Upper lobe of left lung (tissue), 6 donors: ENCODE data around the gene HAVCR2. TPM values are rescaled to one million over a fixed set of nuclear protein-coding genes. Genes with fewer than 3 reads are reported as not detected.

ENCODE experiments used
- ATAC-seq, 2 donors: fragments of 200-7000 bp; cut with Tn5 transposase; one replicate each; pipeline ENCODE4 v1.9.1; 2022; ENCODE audit warnings: mild to moderate bottlenecking in 2 of 2, moderate library complexity in 2 of 2; ENCODE audit not compliant: low FRiP score in 2 of 2
- DNase-seq, 2 donors: peaks; one replicate each; pipeline ENCODE4 v3.0.0-alpha.2; 2019 to 2020
- H3K27ac ChIP-seq, 4 donors: fragments of 200-600 bp; sonication (generic); one replicate each; pipeline ENCODE4 v1.5.1; 2016 to 2019
- H3K27me3 ChIP-seq, 4 donors: fragments of 200-600 bp; sonication (generic); one replicate each; pipeline ENCODE4 v1.5.1; 2017 to 2019
- H3K36me3 ChIP-seq, 4 donors: fragments of 200-600 bp; sonication (generic); one replicate each; pipeline ENCODE4 v1.5.1; 2016 to 2019
- H3K4me1 ChIP-seq, 4 donors: fragments of 200-600 bp; sonication (generic); one replicate each; pipeline ENCODE4 v1.5.1; 2018 to 2019
- H3K4me3 ChIP-seq, 4 donors: fragments of 200-600 bp; sonication (generic); one replicate each; pipeline ENCODE4 v1.5.1; 2017 to 2019; ENCODE audit warnings: mild to moderate bottlenecking in 2 of 4, moderate library complexity in 1 of 4
- H3K9me3 ChIP-seq, 4 donors: fragments of 200-600 bp; sonication (generic); one replicate each; pipeline ENCODE4 v1.5.1; 2018 to 2019
- EP300 ChIP-seq, 4 donors: sonication (generic); formaldehyde crosslinking; IDR thresholded peaks; one replicate each; pipeline ENCODE4 v1.5.1; 2017; ENCODE audit warnings: antibody characterized with exemption in 4 of 4, control low read depth in 2 of 4
- POLR2A ChIP-seq, 4 donors: fragments of 450-650 bp; IDR thresholded peaks; one replicate each; pipeline ENCODE4 v1.5.1; 2016 to 2017; ENCODE audit warnings: antibody characterized with exemption in 4 of 4, mild to moderate bottlenecking in 2 of 4
- POLR2AphosphoS5 ChIP-seq, 2 donors: sonication (generic); formaldehyde crosslinking; IDR thresholded peaks; one replicate each; pipeline ENCODE4 v1.5.1; 2017; ENCODE audit warnings: antibody characterized with exemption in 2 of 2
- WGBS, 2 donors: methylation state at CpG; one replicate each; pipeline ENCODE4 v1.1.5; 2017 to 2018; 5-methylcytosine and 5-hydroxymethylcytosine counted together
- total RNA-seq, 6 donors: library from RNA; depleted of rRNA in 4 of 6; stranded (reverse); fragments of >200 nt in 4 of 6; gene quantifications; one replicate each; pipeline versions ENCODE4 v1.1.0 to v1.2.1, GENCODE V29; 2016 to 2021
- TF ChIP-seq, protein P1 (sequence below), 6 experiments: fragments of 450-650 bp in 4 of 6; fragments of 200-600 bp in 2 of 6; sonication (generic) in 2 of 6; IDR thresholded peaks; one replicate each; pipeline ENCODE4 v1.5.1; 2016 to 2019; ENCODE audit warnings: antibody characterized with exemption in 6 of 6
- donor health status: DM: no; HTN: no; CAD: no; lungs with moderate emphysema.
- donor health status: DM: no; HTN: yes; CAD: no; lungs with severe emphysema.

The HAVCR2 gene
- total RNA-seq, 6 donors from 2014 or later = 15.2 to 42.6 (median 38.4) TPM

DNA sequence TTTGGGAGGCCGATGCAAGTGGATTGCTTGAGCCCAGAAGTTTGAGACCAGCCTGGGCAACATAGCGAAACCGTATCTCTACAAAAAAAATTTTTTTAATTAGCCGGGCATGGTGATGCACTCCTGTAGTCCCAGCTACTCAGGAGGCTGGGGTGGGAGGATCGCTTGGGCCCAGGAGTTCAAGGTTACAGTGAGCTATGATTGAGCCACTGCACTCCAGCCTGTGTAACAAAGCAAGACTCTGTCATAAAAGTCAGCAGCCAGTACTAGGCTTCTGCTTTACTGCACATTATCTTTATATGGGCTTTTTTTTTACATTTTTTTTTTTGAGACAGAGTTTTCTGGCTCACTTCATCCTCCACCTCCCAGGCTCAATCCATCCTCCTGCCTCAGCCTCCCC is 40.5 kb downstream of the HAVCR2 start:
- H3K4me1 ChIP-seq = no peaks in the 10 kb centered on the region
- no peaks in the 10 kb centered on the region for H3K36me3 ChIP-seq
- WGBS, 2 donors = 80 to 97% methylated on average over 5 of the region's 5 CpGs
- no peaks in the 10 kb centered on the region for H3K27me3 ChIP-seq
- TF ChIP-seq, protein P1, sequence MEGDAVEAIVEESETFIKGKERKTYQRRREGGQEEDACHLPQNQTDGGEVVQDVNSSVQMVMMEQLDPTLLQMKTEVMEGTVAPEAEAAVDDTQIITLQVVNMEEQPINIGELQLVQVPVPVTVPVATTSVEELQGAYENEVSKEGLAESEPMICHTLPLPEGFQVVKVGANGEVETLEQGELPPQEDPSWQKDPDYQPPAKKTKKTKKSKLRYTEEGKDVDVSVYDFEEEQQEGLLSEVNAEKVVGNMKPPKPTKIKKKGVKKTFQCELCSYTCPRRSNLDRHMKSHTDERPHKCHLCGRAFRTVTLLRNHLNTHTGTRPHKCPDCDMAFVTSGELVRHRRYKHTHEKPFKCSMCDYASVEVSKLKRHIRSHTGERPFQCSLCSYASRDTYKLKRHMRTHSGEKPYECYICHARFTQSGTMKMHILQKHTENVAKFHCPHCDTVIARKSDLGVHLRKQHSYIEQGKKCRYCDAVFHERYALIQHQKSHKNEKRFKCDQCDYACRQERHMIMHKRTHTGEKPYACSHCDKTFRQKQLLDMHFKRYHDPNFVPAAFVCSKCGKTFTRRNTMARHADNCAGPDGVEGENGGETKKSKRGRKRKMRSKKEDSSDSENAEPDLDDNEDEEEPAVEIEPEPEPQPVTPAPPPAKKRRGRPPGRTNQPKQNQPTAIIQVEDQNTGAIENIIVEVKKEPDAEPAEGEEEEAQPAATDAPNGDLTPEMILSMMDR (IDR thresholded peaks at IDR 0.05) = no peak
- TF ChIP-seq POLR2A (IDR thresholded peaks at IDR 0.05) (no peak), POLR2AphosphoS5 (IDR thresholded peaks at IDR 0.05) (no peak), EP300 (IDR thresholded peaks at IDR 0.05) (no peak)
- no peak overlapping the region for H3K27ac ChIP-seq
- no peak overlapping the region for H3K4me3 ChIP-seq
- no peaks in the 10 kb centered on the region for H3K9me3 ChIP-seq
- DNase-seq (no peak), ATAC-seq (no peak)

DNA sequence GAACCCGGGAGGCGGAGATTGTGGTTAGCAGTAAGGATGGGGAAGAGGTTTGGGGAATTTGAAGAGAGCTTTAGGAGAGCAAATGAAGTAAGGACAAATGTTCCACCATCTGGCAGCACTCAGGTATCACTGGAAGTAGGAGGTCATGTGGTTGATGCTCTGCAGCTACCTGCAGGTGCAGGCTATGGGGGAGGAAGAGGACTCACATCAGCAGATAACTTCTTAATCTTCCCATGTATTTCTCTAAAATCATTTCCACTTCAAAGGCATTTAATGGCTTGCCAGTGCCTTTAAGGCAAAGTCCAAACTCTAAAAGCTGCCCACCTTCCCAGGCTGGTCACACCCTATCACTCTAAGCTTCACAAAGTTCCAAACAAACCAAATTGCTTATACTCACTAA is 41.8 kb downstream of the HAVCR2 start:
- DNase-seq (no peak), ATAC-seq (no peak)
- Histone ChIP-seq H3K27me3 (no peaks in the 10 kb centered on the region), H3K4me1 (no peaks in the 10 kb centered on the region), H3K36me3 (no peaks in the 10 kb centered on the region), H3K9me3 (no peaks in the 10 kb centered on the region), H3K27ac (no peak overlapping the region), H3K4me3 (no peak overlapping the region)
- TF ChIP-seq, protein P1 (IDR thresholded peaks at IDR 0.05) = no peak
- TF ChIP-seq EP300 (IDR thresholded peaks at IDR 0.05) = no peak
- TF ChIP-seq POLR2AphosphoS5 (IDR thresholded peaks at IDR 0.05) = no peak
- 34 to 65% methylated on average over 2 of the region's 2 CpGs for WGBS, 2 donors

DNA sequence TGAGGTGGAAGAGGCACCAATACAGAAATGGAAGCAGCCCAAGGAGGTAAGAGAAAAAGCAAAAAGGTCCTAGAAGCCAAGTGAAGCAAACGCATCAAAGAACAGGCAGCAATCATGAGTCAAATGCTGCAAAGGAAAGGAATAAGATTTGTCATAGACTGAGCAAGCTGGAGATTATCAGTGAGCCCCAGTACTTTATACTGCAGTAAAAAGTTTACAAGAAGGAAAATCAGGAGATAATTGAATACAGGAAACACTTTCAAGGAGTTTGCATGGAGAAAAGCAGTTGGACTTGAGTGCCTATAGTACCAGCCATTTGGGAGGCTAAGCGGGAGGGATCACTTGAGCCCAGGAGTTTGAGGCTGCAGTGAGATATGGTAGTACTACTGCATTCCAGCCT is 42.8 kb downstream of the HAVCR2 start:
- Histone ChIP-seq H3K27ac (no peak overlapping the region), H3K27me3 (no peaks in the 10 kb centered on the region), H3K36me3 (no peaks in the 10 kb centered on the region), H3K9me3 (no peaks in the 10 kb centered on the region), H3K4me3 (no peak overlapping the region), H3K4me1 (no peaks in the 10 kb centered on the region)
- WGBS, 2 donors = 72 to 86% methylated on average over 2 of the region's 2 CpGs
- DNase-seq (no peak), ATAC-seq (no peak)
- TF ChIP-seq, protein P1 (IDR thresholded peaks at IDR 0.05) = no peak
- TF ChIP-seq POLR2AphosphoS5 (IDR thresholded peaks at IDR 0.05) (no peak), POLR2A (IDR thresholded peaks at IDR 0.05) (no peak), EP300 (IDR thresholded peaks at IDR 0.05) (no peak)

DNA sequence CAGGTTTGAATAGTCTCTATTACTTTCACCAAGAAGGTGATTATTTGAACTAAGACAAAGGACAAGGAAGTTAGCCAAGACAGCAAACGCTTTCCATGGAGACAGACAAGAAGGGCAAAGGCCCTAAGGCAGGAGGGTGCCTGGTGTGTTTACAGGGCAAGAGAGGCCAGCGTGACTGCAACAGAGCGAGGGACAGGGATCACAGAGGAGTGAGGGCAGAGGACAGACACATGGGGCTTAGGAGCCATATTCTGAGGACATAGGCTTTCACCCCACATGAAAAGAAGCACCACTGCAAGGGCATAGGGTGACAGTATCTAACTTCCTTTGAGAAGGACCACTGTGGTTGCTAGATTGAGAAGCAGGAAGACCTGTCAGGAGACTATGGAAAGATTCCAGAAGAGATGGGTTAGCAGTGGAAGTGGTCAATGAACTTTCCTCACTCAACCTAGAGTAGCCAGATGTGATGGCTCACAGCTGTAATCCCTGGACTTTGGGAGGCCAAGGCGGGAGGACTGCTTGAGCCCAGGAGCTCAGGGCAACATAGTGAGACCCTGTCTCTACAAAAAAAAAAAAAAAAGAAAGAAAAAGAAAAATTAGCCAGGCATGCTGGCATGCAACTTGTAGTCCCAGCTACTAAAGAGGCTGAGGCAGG is 44.9 kb downstream of the HAVCR2 start:
- Histone ChIP-seq H3K4me3 (no peak overlapping the region), H3K9me3 (no peaks in the 10 kb centered on the region), H3K27me3 (no peaks in the 10 kb centered on the region), H3K27ac (no peak overlapping the region), H3K36me3 (no peaks in the 10 kb centered on the region), H3K4me1 (no peaks in the 10 kb centered on the region)
- ATAC-seq = no peak
- TF ChIP-seq POLR2AphosphoS5 (IDR thresholded peaks at IDR 0.05) = no peak
- 83 to 90% methylated on average over 4 of the region's 4 CpGs for WGBS, 2 donors
- no peak for DNase-seq

DNA sequence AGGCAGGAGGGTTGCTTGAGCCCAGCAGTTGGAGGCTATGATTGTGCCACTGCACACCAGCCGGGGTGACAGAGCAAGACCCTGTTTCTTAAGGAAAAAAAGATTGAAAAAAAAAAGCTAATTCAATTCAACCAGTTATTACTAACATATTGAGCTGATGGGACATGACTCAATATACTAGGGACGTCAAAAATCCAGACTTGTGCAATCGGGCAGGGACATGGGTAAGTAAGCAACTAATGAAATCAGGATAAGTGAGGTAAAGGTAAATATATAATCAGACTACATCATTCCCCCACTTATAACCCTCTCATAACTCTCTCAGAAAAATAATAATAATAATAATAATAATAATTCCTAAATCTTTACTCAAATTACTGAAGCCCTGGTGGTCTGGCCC is 49.0 kb downstream of the HAVCR2 start:
- H3K36me3 ChIP-seq = no peaks in the 10 kb centered on the region
- no peak for DNase-seq
- H3K4me3 ChIP-seq = no peak overlapping the region
- no peak overlapping the region for H3K27ac ChIP-seq
- ATAC-seq = no peak
- no peaks in the 10 kb centered on the region for H3K9me3 ChIP-seq
- TF ChIP-seq, protein P1 (IDR thresholded peaks at IDR 0.05) = no peak
- no peak for TF ChIP-seq EP300 (IDR thresholded peaks at IDR 0.05)
- no peak for TF ChIP-seq POLR2AphosphoS5 (IDR thresholded peaks at IDR 0.05)
- TF ChIP-seq POLR2A (IDR thresholded peaks at IDR 0.05) = no peak
- no peaks in the 10 kb centered on the region for H3K4me1 ChIP-seq
- WGBS, 2 donors = 83 to 84% methylated on average over 3 of the region's 3 CpGs
- no peaks in the 10 kb centered on the region for H3K27me3 ChIP-seq
